CD4-positive, alpha-beta T cell treated with Interferon gamma for 1 hour (primary cell): ENCODE data around the gene RUNX2.

Experiments used
- DNase-seq: peaks from one replicate; pipeline ENCODE4 v3.0.0-alpha.2; 2020

Gene RUNX2

GRCh38 chr6:45563844-45564243 lies 235.7 kb downstream of the RUNX2 start:
- no peak for DNase-seq

GRCh38 chr6:45566882-45567281 lies 238.8 kb downstream of the RUNX2 start:
- no peak for DNase-seq

DNA sequence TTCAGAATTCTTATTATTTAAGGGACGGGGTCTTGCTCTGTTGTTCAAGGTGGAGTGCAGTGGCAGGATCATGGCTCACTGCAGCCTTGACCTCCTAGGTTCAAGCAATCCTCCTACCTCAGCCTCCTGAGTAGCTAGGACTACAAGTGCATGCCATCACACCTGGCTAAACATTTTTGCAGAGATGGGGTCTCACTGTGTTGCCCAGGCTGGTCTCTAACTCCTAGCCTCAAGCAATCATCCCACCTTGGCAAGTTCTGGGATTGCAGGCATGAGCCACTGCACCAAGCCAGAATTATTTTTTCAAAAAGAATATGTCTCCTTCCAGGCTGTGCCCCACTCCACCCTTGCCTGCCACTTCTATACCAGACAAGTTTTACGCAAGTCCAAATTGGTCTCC lies 239.7 kb downstream of the RUNX2 start:
- DNase-seq: no peak

DNA sequence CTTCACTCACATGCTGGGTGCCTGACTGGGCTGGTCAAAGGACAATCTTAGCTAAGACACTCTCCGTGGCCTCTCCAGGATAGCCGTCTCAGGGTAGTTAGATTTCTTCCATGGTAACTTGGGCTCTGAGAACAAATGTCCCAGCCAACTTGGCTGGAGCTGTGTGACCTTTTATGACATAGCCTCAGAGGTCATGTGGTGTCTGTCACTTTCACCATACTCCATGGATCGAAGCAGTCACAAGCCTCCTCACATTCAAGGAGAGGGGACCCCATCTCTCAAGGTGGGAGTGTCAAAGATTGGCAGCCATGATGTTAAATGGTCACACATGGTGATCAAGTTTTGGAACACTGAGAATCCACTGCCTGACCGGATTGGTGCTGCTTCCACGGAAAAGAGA lies 240.5 kb downstream of the RUNX2 start:
- DNase-seq: no peak

- no peak for DNase-seq
Observed at GRCh38 chr6:45569210-45569945, 241.2 kb downstream of the RUNX2 start.

DNA sequence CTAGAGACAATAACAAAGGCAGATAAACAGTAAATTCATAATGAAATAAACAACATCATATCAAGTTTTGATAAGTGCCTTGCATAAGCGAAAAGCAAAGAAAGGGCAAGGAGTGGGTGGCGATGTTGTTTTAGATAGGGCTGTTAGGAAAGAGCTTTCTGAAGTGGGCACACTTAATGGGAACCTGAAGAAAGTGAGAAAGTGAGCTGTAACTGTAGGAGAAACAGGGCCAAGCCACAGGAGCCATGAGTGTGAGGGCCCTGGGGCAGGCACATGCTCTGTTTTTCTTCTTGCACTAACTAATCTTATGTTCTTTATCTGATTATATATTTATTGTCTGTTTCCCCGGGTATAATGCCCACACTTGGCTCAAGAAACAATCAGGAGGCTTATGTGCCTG lies 243.0 kb downstream of the RUNX2 start:
- no peak for DNase-seq

DNA sequence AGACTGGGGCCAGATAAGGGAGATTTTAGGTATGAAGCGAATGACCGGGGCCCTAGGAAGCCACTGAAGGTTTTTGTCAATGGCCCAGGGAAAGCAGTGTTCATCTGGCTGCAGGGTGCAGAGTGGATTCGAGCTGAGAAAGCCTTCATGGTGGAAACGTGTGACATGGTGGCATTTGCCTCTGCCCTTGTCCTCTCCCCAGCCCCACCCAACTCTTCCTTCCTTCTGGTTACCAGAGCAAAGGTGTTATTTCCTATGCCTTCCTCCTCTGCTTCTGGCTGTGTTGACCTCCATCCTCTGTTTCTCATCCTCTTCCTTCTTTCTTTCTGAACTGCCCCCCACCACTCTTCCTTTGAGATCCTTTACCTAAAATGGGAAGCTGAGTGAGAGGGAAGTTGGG lies 244.7 kb downstream of the RUNX2 start:
- no peak for DNase-seq

- DNase-seq: no peak
Observed at GRCh38 chr6:45574014-45574461, 245.9 kb downstream of the RUNX2 start.

DNA sequence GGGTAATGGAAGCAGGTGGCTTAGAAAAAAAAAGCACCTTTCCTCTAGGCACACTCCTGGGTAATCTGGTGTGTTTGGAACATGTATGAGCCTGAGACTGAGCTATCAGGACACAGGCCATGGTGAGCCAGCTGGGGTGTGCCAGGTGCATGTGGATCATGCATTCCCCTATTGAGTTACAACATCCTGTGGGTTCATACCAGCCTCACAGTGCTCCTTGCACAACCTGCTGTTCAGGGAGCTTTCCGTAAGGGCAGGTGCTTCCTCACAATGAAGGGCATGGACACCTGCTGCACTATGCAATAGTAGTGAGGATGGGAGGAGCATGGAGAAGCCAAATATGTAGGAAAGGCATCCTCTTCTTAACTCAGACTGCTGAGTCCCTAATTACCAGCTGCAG lies 246.8 kb downstream of the RUNX2 start:
- DNase-seq: no peak

GRCh38 chr6:45576648-45577624 lies 248.8 kb downstream of the RUNX2 start:
- no peak for DNase-seq

GRCh38 chr6:45577836-45578504 lies 249.8 kb downstream of the RUNX2 start:
- no peak for DNase-seq

GRCh38 chr6:45584127-45584526 lies 256.0 kb downstream of the RUNX2 start:
- DNase-seq: no peak

- DNase-seq: peak; percentile 44
Observed at GRCh38 chr6:45586216-45587171, 258.4 kb downstream of the RUNX2 start.

- no peak for DNase-seq
Observed at GRCh38 chr6:45587229-45588060, 259.3 kb downstream of the RUNX2 start.

- no peak for DNase-seq
Observed at GRCh38 chr6:45589367-45589766, 261.2 kb downstream of the RUNX2 start.

- no peak for DNase-seq
Observed at GRCh38 chr6:45590226-45590625, 262.1 kb downstream of the RUNX2 start.

DNA sequence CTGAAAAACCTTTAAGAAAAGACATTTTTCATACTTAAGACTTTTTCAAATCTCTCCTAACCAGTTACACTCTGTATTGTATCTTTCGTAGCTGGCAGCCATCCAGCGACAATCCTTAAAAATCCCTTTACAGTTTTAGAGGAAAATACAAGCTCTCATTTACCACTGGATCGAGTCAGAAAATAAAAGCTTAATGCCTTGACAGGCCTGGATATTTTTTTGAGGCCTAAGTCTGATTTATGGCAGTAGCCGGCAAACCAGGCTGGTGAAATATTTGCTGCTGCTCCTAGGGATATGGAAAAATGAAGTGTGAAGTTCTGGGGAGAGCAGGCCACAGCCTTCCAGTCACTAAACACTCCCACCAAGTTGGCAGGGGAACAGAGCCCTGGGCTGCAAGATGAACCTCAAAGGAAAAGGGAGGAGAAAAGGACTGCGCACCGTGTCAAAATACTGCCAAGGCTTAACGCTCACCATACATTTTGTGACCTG lies 262.6 kb downstream of the RUNX2 start:
- no peak for DNase-seq

DNA sequence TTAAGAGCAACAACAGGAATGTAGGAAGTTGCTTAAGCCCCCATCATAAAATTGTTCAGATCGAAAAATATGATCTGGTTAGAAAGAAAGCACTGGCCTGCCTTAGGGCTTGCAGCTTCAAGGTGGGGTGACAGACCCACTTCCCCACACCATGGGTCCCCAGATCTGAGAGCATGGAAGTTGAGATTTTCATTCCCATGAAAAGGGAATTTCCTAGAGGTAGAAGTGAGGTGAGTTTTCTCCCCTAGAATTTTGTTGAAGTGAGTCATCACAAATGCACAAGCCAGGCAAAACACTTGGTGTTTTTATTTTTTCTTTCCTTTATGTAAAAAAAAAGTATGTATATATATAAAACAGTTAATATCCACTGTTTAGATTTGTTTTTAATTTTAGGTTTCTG lies 263.2 kb downstream of the RUNX2 start:
- no peak for DNase-seq

GRCh38 chr6:45591890-45592289 lies 263.8 kb downstream of the RUNX2 start:
- no peak for DNase-seq

- no peak for DNase-seq
Observed at GRCh38 chr6:45592991-45593390, 264.9 kb downstream of the RUNX2 start.
